PC-9 (cell line): Measurements from ENCODE around the gene EFHC1.

Experiments used
- CTCF ChIP-seq: fragments of 200-600 bp; sonication (generic); conservative IDR thresholded peaks from 2 replicates; pipeline ENCODE4 v1.6.1; 2017; ENCODE audit warnings: mixed run types, antibody characterized with exemption, mild to moderate bottlenecking, moderate library complexity
- EZH2 ChIP-seq: fragments of 200-600 bp; sonication (generic); IDR thresholded peaks from 2 replicates; pipeline ENCODE4 v1.8.0; 2017; ENCODE audit warnings: antibody characterized with exemption, low read depth

- TF ChIP-seq CTCF, result no peak
- TF ChIP-seq EZH2, result no peak
Observed at GRCh38 chr6:52555518-52556233, 135.5 kb downstream of the EFHC1 start.
